Neural progenitor cell (in vitro differentiated cells): ENCODE data around the gene RNF222. TPM values are rescaled to one million over a fixed set of nuclear protein-coding genes. Genes with fewer than 3 reads are reported as not detected.
"Not testable (repeated sequence)": the region's sequence is repeated elsewhere in the genome, so short reads cannot be mapped to it uniquely, and the experiment has no call there.

ENCODE experiments used
- DNase-seq: peaks from one replicate; pipeline ENCODE4 v3.0.0-alpha.2; 2016; ENCODE audit warnings: low spot score
- H2AFZ ChIP-seq: fragments of 200-600 bp; sonication (generic); replicated peaks from 2 replicates; pipeline ENCODE4 v1.6.1; 2016; ENCODE audit warnings: antibody characterized with exemption
- H3F3A ChIP-seq: fragments of 200-600 bp; sonication (generic); 2 replicates; pipeline ENCODE4 v1.6.1; 2016; ENCODE audit warnings: antibody characterized with exemption, low read depth
- H3K27ac ChIP-seq: fragments of 200-600 bp; sonication (generic); 2 replicates; pipeline ENCODE4 v1.5.1; 2016; ENCODE audit warnings: mild to moderate bottlenecking
- H3K27me3 ChIP-seq: fragments of 200-600 bp; sonication (generic); 2 replicates; pipeline ENCODE4 v1.6.1; 2016; ENCODE audit warnings: mild to moderate bottlenecking, moderate library complexity
- H3K36me3 ChIP-seq: fragments of 200-600 bp; sonication (generic); 2 replicates; pipeline ENCODE4 v1.5.1; 2016
- H3K4me1 ChIP-seq: fragments of 200-600 bp; sonication (generic); 2 replicates; pipeline ENCODE4 v1.6.1; 2016; ENCODE audit warnings: mixed run types
- H3K4me2 ChIP-seq: fragments of 200-600 bp; sonication (generic); 2 replicates; pipeline ENCODE4 v1.6.1; 2016
- H3K4me3 ChIP-seq: fragments of 200-600 bp; sonication (generic); 2 replicates; pipeline ENCODE4 v1.5.1; 2016
- H3K79me2 ChIP-seq: fragments of 200-600 bp; sonication (generic); 2 replicates; pipeline ENCODE4 v1.6.1; 2016; ENCODE audit warnings: low read depth
- H3K9ac ChIP-seq: fragments of 200-600 bp; sonication (generic); 2 replicates; pipeline ENCODE4 v1.6.1; 2016
- H3K9me3 ChIP-seq: fragments of 200-600 bp; sonication (generic); 2 replicates; pipeline ENCODE4 v1.5.1; 2016; ENCODE audit warnings: low read depth
- H4K20me1 ChIP-seq: fragments of 200-600 bp; sonication (generic); 2 replicates; pipeline ENCODE4 v1.6.1; 2016; ENCODE audit warnings: low read depth
- H3K27ac Mint-ChIP-seq: 3 replicates; pipeline ENCODE4 v1.8.0; 2021; ENCODE audit warnings: mixed read lengths
- H3K27me3 Mint-ChIP-seq: 2 replicates; pipeline ENCODE4 v1.8.0; 2022; ENCODE audit warnings: low read depth, mild to moderate bottlenecking, inconsistent platforms, moderate library complexity, mixed read lengths; ENCODE audit not compliant: insufficient read depth
- H3K36me3 Mint-ChIP-seq: 3 replicates; pipeline ENCODE4 v1.8.0; 2021; ENCODE audit warnings: mixed read lengths
- H3K4me1 Mint-ChIP-seq: 3 replicates; pipeline ENCODE4 v1.8.0; 2021; ENCODE audit warnings: mixed read lengths
- H3K4me3 Mint-ChIP-seq: 3 replicates; pipeline ENCODE4 v1.8.0; 2021; ENCODE audit warnings: mild to moderate bottlenecking, moderate library complexity, mixed read lengths
- H3K9me3 Mint-ChIP-seq: 3 replicates; pipeline ENCODE4 v1.8.0; 2020; ENCODE audit warnings: mixed read lengths
- EZH2 ChIP-seq: fragments of 200-600 bp; sonication (generic); IDR thresholded peaks from 2 replicates; pipeline ENCODE4 v1.6.1; 2017; ENCODE audit warnings: antibody characterized with exemption, mild to moderate bottlenecking, moderate library complexity
- EZH2phosphoT487 ChIP-seq: fragments of 200-600 bp; sonication (generic); IDR thresholded peaks from 2 replicates; pipeline ENCODE4 v1.6.1; 2017; ENCODE audit warnings: antibody characterized with exemption
- total RNA-seq: library from RNA; depleted of rRNA; stranded (reverse); fragments of >200 nt; gene quantifications from 2 replicates; pipeline ENCODE4 v1.2.3, GENCODE V29; 2015; ENCODE audit warnings: low replicate concordance
- TF ChIP-seq, protein P1 (sequence below): fragments of 200-600 bp; sonication (generic); IDR thresholded peaks from 2 replicates; pipeline ENCODE4 v1.5.1; 2017; ENCODE audit warnings: antibody characterized with exemption, mild to moderate bottlenecking

Gene RNF222
- total RNA-seq, 1 donor from 2014 or later, result not detected

DNA sequence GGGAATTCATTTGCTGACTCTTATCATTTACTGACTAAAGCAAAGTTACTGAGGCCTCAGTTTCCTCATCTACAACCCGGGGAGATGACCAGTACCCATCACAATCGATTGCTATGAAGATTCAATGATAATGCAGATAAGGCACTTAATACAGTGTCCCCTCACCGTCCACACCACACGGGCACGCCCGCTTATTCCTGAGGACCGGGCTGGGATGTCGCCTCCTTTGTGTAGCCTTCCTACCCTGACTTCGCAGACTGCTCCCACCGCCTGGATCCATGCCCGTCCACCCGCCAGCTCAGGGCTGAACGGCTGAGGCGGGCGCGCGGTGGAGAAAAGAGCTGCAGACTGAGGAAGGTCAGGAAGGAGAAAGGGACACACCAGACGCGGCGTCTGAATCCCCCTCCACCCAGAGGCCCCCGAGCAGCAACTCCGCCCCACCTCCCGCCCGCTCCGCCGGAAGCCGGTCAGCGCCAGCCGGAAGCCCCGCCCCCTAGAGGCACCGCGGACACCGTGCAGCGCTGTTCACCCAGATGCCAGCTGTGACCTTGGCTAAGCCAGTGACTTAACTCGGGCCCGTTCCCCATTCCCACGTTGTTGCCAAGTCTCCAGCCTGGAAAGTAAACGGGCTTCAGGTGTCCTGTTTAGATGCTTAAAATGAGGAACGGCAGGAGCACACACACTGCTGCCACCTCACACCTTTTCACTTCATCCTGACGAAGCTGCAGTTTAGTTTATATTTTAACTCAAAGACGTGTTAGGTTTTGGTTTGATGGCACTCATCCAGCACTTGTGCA lies 21.2 kb downstream of the RNF222 start, which contains the start of gene KRABD2:
Gene KRABD2 (minus strand): TSS at position 434 of the 797 bp plus-strand sequence.
- Mint-ChIP-seq H3K4me3 (peak within 1 kb of the TSS; percentile 86), H3K4me1 (peaks cover 26% of the 10 kb centered on the region), H3K9me3 (no peaks in the 10 kb centered on the region), H3K27ac (peak within 1 kb of the TSS; percentile 91), H3K36me3 (peaks cover 17% of the 10 kb centered on the region), H3K27me3 (peaks cover 2% of the 10 kb centered on the region)
- peak within 1 kb of the TSS; percentile 83 for H3K4me2 ChIP-seq
- TF ChIP-seq EZH2 (no peak), EZH2phosphoT487 (no peak)
- TF ChIP-seq, protein P1, sequence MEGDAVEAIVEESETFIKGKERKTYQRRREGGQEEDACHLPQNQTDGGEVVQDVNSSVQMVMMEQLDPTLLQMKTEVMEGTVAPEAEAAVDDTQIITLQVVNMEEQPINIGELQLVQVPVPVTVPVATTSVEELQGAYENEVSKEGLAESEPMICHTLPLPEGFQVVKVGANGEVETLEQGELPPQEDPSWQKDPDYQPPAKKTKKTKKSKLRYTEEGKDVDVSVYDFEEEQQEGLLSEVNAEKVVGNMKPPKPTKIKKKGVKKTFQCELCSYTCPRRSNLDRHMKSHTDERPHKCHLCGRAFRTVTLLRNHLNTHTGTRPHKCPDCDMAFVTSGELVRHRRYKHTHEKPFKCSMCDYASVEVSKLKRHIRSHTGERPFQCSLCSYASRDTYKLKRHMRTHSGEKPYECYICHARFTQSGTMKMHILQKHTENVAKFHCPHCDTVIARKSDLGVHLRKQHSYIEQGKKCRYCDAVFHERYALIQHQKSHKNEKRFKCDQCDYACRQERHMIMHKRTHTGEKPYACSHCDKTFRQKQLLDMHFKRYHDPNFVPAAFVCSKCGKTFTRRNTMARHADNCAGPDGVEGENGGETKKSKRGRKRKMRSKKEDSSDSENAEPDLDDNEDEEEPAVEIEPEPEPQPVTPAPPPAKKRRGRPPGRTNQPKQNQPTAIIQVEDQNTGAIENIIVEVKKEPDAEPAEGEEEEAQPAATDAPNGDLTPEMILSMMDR, result peak; percentile 68
- peak within 1 kb of the TSS; percentile 73 for H3K4me3 ChIP-seq
- H3K9me3 ChIP-seq, result no peaks in the 10 kb centered on the region
- peak; percentile 95 for DNase-seq
- no peaks in the 10 kb centered on the region for H3K27me3 ChIP-seq
- peaks cover 25% of the 10 kb centered on the region for H3K36me3 ChIP-seq
- peak within 1 kb of the TSS; percentile 84 for H2AFZ ChIP-seq
- peaks cover 12% of the 10 kb centered on the region for H3K4me1 ChIP-seq
- peak within 1 kb of the TSS; percentile 55 for H3K27ac ChIP-seq
- peaks cover 45% of the 10 kb centered on the region for H3K79me2 ChIP-seq
- H3F3A ChIP-seq, result peaks cover 53% of the 10 kb centered on the region
- peak within 1 kb of the TSS; percentile 68 for H3K9ac ChIP-seq
- peaks cover 48% of the 10 kb centered on the region for H4K20me1 ChIP-seq

DNA sequence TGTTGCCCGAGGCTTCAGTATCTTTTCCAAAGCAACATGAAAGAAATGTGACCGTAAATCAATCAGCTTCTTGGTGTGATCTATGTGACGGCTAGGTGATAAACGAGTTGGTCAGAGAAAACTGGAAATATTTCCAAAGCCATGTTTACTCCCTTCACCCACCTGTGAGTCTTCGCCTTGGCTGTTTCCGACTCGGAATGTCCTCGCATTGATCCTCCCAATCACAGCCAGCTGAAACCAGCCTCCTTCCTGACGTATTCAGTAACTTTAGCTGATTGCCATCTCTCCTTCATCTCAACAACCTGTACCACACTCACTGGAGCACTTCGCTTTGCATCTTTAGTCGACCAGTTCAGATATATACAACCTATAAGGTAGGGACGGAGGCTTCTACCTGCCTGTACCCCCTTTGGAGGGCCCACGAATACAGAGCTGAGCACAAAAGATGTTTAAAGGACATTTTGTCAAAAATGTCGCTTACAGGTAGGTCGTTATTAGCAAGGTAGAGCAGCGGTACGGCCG lies 21.8 kb downstream of the RNF222 start:
- peak; percentile 26 for DNase-seq
- peaks cover 47% of the 10 kb centered on the region for H3F3A ChIP-seq
- H3K9ac ChIP-seq, result peak overlapping the region; percentile 68
- H3K4me1 ChIP-seq, result peaks cover 5% of the 10 kb centered on the region
- TF ChIP-seq EZH2phosphoT487, result no peak
- TF ChIP-seq, protein P1, result no peak
- TF ChIP-seq EZH2, result no peak
- peaks cover 21% of the 10 kb centered on the region for H3K36me3 ChIP-seq
- H3K79me2 ChIP-seq, result peaks cover 38% of the 10 kb centered on the region
- H3K4me1 Mint-ChIP-seq, result peaks cover 20% of the 10 kb centered on the region
- H3K9me3 Mint-ChIP-seq, result no peaks in the 10 kb centered on the region
- H3K4me2 ChIP-seq, result peak overlapping the region; percentile 83
- H2AFZ ChIP-seq, result peak overlapping the region; percentile 84
- peaks cover 17% of the 10 kb centered on the region for H3K36me3 Mint-ChIP-seq
- no peaks in the 10 kb centered on the region for H3K9me3 ChIP-seq
- peak overlapping the region; percentile 86 for H3K4me3 Mint-ChIP-seq
- peak overlapping the region; percentile 73 for H3K4me3 ChIP-seq
- no peaks in the 10 kb centered on the region for H3K27me3 ChIP-seq
- peak overlapping the region; percentile 55 for H3K27ac ChIP-seq
- H4K20me1 ChIP-seq, result peaks cover 42% of the 10 kb centered on the region
- H3K27me3 Mint-ChIP-seq, result peaks cover 2% of the 10 kb centered on the region
- H3K27ac Mint-ChIP-seq, result peak overlapping the region; percentile 91

DNA sequence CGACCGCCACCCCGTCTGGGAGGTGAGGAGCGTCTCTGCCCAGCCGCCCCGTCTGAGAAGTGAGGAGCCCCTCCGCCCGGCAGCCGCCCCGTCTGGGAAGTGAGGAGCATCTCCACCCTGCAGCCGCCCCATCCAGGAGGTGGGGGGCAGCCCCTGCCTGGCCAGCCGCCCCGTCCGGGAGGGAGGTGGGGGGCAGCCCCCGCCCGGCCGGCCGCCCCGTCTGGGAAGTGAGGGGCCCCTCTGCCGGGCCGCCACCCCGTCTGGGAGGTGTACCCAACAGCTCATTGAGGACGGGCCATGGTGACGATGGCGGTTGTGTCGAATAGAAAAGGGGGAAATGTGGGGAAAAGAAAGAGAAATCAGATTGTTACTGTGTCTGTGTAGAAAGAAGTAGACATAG lies 23.8 kb downstream of the RNF222 start:
- not testable (repeated sequence) for H3K9me3 ChIP-seq, H3K4me1 ChIP-seq, H2AFZ ChIP-seq, H3K27ac Mint-ChIP-seq, H3K4me3 ChIP-seq, H3K9me3 Mint-ChIP-seq, H3K4me3 Mint-ChIP-seq, H3K27me3 Mint-ChIP-seq, H3K27ac ChIP-seq, DNase-seq, H3K4me2 ChIP-seq, H3K9ac ChIP-seq, H3K27me3 ChIP-seq, H3K36me3 ChIP-seq
- Histone ChIP-seq H4K20me1 (peaks cover 22% of the 10 kb centered on the region), H3F3A (peaks cover 27% of the 10 kb centered on the region), H3K79me2 (peaks cover 19% of the 10 kb centered on the region)
- peaks cover 31% of the 10 kb centered on the region for H3K36me3 Mint-ChIP-seq
- H3K4me1 Mint-ChIP-seq, result peaks cover 14% of the 10 kb centered on the region

GRCh38 chr17:8372422-8372821 lies 25.2 kb downstream of the RNF222 start:
- H3K36me3 ChIP-seq, result peaks cover 2% of the 10 kb centered on the region
- Mint-ChIP-seq H3K4me3 (no peak overlapping the region), H3K9me3 (no peaks in the 10 kb centered on the region), H3K36me3 (peaks cover 33% of the 10 kb centered on the region), H3K27me3 (peaks cover 4% of the 10 kb centered on the region), H3K4me1 (peaks cover 14% of the 10 kb centered on the region), H3K27ac (no peak overlapping the region)
- H3K4me1 ChIP-seq, result no peaks in the 10 kb centered on the region
- H4K20me1 ChIP-seq, result peaks cover 8% of the 10 kb centered on the region
- no peak overlapping the region for H3K27ac ChIP-seq
- TF ChIP-seq EZH2phosphoT487, result no peak
- no peaks in the 10 kb centered on the region for H3K27me3 ChIP-seq
- no peak overlapping the region for H3K9ac ChIP-seq
- H2AFZ ChIP-seq, result no peak overlapping the region
- no peaks in the 10 kb centered on the region for H3K9me3 ChIP-seq
- no peak for DNase-seq
- no peak overlapping the region for H3K4me3 ChIP-seq
- H3K79me2 ChIP-seq, result peaks cover 12% of the 10 kb centered on the region
- peaks cover 13% of the 10 kb centered on the region for H3F3A ChIP-seq
- H3K4me2 ChIP-seq, result no peak overlapping the region
